ENCODE results near the gene PTBP3.

Gene PTBP3

DNA sequence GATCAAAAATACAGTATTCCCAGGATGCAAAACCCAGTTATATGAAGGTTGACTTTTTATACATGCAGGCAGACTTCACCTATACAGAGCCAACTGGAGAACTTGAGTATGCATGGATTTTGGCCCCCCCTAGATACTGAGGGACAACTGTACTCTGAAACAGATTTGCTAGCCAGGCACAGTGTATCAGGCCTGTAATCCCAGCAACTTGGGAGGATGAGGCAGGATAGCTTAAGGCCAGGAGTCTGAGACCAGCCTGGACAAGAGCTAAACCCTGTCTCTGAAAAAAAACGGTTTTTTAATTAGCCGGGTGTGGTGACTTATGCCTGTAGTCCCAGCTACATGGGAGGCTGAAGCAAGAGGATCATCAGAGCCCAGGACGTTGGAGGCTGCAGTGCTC lies 21.9 kb downstream of the PTBP3 start:
- no peaks in the 10 kb centered on the region for H3K4me1 ChIP-seq (ENCODE audit: low read depth, poor library complexity, severe bottlenecking)
- H3K36me3 ChIP-seq (ENCODE audit: insufficient read depth), result no peaks in the 10 kb centered on the region
- no peak overlapping the region for H2AFZ ChIP-seq (ENCODE audit: low read depth)
- TF ChIP-seq, protein P1, sequence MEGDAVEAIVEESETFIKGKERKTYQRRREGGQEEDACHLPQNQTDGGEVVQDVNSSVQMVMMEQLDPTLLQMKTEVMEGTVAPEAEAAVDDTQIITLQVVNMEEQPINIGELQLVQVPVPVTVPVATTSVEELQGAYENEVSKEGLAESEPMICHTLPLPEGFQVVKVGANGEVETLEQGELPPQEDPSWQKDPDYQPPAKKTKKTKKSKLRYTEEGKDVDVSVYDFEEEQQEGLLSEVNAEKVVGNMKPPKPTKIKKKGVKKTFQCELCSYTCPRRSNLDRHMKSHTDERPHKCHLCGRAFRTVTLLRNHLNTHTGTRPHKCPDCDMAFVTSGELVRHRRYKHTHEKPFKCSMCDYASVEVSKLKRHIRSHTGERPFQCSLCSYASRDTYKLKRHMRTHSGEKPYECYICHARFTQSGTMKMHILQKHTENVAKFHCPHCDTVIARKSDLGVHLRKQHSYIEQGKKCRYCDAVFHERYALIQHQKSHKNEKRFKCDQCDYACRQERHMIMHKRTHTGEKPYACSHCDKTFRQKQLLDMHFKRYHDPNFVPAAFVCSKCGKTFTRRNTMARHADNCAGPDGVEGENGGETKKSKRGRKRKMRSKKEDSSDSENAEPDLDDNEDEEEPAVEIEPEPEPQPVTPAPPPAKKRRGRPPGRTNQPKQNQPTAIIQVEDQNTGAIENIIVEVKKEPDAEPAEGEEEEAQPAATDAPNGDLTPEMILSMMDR (conservative IDR thresholded peaks at IDR 0.05; ENCODE audit: low read depth, low read length), result no peak
- peaks cover 69% of the 10 kb centered on the region for H3K79me2 ChIP-seq (ENCODE audit: insufficient read depth, low read depth)
- H3K4me3 ChIP-seq (IDR thresholded peaks at IDR 0.05; ENCODE audit: insufficient read depth, low read depth, low read length), result no peak overlapping the region
- no peak overlapping the region for H3K4me2 ChIP-seq
- H3K27me3 ChIP-seq (ENCODE audit: insufficient read depth, low read depth), result no peaks in the 10 kb centered on the region
- no peaks in the 10 kb centered on the region for H4K20me1 ChIP-seq (ENCODE audit: insufficient read depth)
- no peak overlapping the region for H3K9ac ChIP-seq
- no peak overlapping the region for H3K27ac ChIP-seq

DNA sequence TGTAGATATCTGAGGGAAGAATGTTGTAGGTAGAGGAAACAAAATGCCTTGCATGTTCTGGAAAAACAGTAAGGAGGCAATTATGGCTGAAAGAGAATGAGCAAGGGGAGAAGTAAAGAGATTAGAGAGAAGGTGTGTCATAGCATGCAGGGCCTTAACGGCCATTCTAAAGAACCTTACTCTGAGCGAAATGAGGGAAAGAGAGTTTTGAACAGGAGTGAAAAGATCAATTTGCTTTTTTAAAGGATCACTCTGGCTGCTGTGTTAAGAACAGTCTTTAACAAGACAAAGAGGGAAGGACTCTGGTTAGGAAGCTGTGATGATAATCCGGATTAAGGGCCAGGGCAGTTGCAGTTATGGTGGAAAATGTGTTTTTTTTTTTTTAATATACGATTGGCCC lies 22.6 kb downstream of the PTBP3 start:
- H3K9ac ChIP-seq, result no peak overlapping the region
- H4K20me1 ChIP-seq (ENCODE audit: insufficient read depth), result no peaks in the 10 kb centered on the region
- H3K27me3 ChIP-seq (ENCODE audit: insufficient read depth, low read depth), result no peaks in the 10 kb centered on the region
- TF ChIP-seq, protein P1 (conservative IDR thresholded peaks at IDR 0.05; ENCODE audit: low read depth, low read length), result no peak
- peaks cover 5% of the 10 kb centered on the region for H3K4me1 ChIP-seq (ENCODE audit: low read depth, poor library complexity, severe bottlenecking)
- no peak overlapping the region for H3K27ac ChIP-seq
- no peak overlapping the region for H3K4me2 ChIP-seq
- no peak overlapping the region for H3K4me3 ChIP-seq (IDR thresholded peaks at IDR 0.05; ENCODE audit: insufficient read depth, low read depth, low read length)
- no peaks in the 10 kb centered on the region for H3K36me3 ChIP-seq (ENCODE audit: insufficient read depth)
- H3K79me2 ChIP-seq (ENCODE audit: insufficient read depth, low read depth), result peaks cover 62% of the 10 kb centered on the region
- no peak overlapping the region for H2AFZ ChIP-seq (ENCODE audit: low read depth)

DNA sequence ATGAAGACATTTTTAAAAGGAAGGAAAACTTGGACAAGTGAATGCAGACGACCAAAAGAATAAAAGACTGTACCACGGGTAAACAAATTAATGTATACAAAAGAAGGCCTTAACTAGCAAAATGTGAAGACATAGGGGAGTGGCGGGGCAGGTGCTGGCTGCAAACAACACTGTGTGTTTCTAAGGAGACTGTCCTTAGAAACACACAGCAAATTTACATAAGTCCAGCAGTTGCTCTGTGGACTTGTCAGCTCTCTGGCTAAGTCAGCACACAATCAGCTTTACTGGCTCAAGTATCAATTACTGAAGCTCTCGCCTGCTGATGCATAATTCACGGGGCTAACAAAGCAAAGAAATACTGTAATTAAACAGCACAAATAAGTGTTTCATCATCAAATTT lies 24.8 kb downstream of the PTBP3 start:
- Histone ChIP-seq H2AFZ (ENCODE audit: low read depth) (no peak overlapping the region), H3K4me3 (IDR thresholded peaks at IDR 0.05; ENCODE audit: insufficient read depth, low read depth, low read length) (no peak overlapping the region), H3K4me2 (no peak overlapping the region), H3K27me3 (ENCODE audit: insufficient read depth, low read depth) (no peaks in the 10 kb centered on the region), H3K36me3 (ENCODE audit: insufficient read depth) (no peaks in the 10 kb centered on the region), H3K4me1 (ENCODE audit: low read depth, poor library complexity, severe bottlenecking) (peaks cover 6% of the 10 kb centered on the region), H3K27ac (no peak overlapping the region), H3K79me2 (ENCODE audit: insufficient read depth, low read depth) (peaks cover 42% of the 10 kb centered on the region), H3K9ac (no peak overlapping the region), H4K20me1 (ENCODE audit: insufficient read depth) (no peaks in the 10 kb centered on the region)
- TF ChIP-seq, protein P1 (conservative IDR thresholded peaks at IDR 0.05; ENCODE audit: low read depth, low read length), result no peak

DNA sequence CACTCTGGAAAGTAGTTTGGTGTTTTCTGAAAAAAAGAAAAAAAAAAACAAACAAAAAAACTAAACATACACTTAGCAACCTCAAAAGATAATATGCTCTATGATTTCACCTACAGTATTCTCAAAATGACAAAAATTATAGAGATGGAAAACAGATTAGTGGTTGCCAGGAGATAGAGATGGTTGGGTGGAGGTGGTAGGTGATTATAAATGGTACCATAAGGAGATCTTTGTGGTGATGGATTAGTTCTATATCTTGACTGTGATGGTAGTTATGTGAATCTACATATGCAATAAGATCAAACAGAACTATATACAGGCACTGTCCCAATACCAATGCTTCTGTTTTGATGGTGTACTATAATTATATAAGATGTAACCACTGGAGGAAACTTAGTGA lies 32.0 kb downstream of the PTBP3 start:
- Histone ChIP-seq H3K4me1 (ENCODE audit: low read depth, poor library complexity, severe bottlenecking) (peaks cover 6% of the 10 kb centered on the region), H3K9ac (no peak overlapping the region), H2AFZ (ENCODE audit: low read depth) (no peak overlapping the region), H3K27ac (no peak overlapping the region), H3K79me2 (ENCODE audit: insufficient read depth, low read depth) (peaks cover 32% of the 10 kb centered on the region; the same call in 1 of the 2 replicates), H3K4me2 (no peak overlapping the region), H3K36me3 (ENCODE audit: insufficient read depth) (no peaks in the 10 kb centered on the region), H3K4me3 (IDR thresholded peaks at IDR 0.05; ENCODE audit: insufficient read depth, low read depth, low read length) (no peak overlapping the region), H3K27me3 (ENCODE audit: insufficient read depth, low read depth) (no peaks in the 10 kb centered on the region), H4K20me1 (ENCODE audit: insufficient read depth) (0 out of 2 replicates have a peak, but pooled peaks cover 4% of the 10 kb centered on the region)
- TF ChIP-seq, protein P1 (conservative IDR thresholded peaks at IDR 0.05; ENCODE audit: low read depth, low read length), result no peak
